ENCODE data around the gene PLPP3.

GRCh38 chr1:56520016-56520601, 59.3 kb downstream of the PLPP3 start:
- no peak for TF ChIP-seq CTCF (IDR thresholded peaks at IDR 0.05)
- no peak for TF ChIP-seq POLR2AphosphoS5 (IDR thresholded peaks at IDR 0.05; ENCODE audit: insufficient read depth in 1 of 2, low read depth in 1 of 2)
